Upper lobe of right lung (tissue), 1 donor: Measurements from ENCODE around the gene COG3. TPM values are rescaled to one million over a fixed set of nuclear protein-coding genes. Genes with fewer than 3 reads are reported as not detected.

Source experiments
- ATAC-seq: fragments of 200-7000 bp; cut with Tn5 transposase; one replicate; pipeline ENCODE4 v1.9.1; 2020; ENCODE audit warnings: mild to moderate bottlenecking, moderate library complexity
- DNase-seq: peaks from one replicate; pipeline ENCODE4 v3.0.0-alpha.2; 2020
- H3K27ac ChIP-seq: fragments of 200-600 bp; one replicate; pipeline ENCODE4 v1.8.0; 2022
- H3K27me3 ChIP-seq: fragments of 200-600 bp; one replicate; pipeline ENCODE4 v1.8.0; 2022; ENCODE audit warnings: mild to moderate bottlenecking
- H3K36me3 ChIP-seq: fragments of 200-600 bp; one replicate; pipeline ENCODE4 v1.8.0; 2022
- H3K4me1 ChIP-seq: fragments of 200-600 bp; one replicate; pipeline ENCODE4 v1.8.0; 2022
- H3K4me3 ChIP-seq: fragments of 200-600 bp; one replicate; pipeline ENCODE4 v1.8.0; 2022; ENCODE audit warnings: mild to moderate bottlenecking
- H3K9me3 ChIP-seq: fragments of 200-600 bp; one replicate; pipeline ENCODE4 v1.8.0; 2022
- CTCF ChIP-seq: fragments of 200-600 bp; IDR thresholded peaks from one replicate; pipeline ENCODE4 v1.8.0; 2022; ENCODE audit warnings: antibody characterized with exemption
- intact Hi-C: fragments of 100-400 bp; cut with DNase I; formaldehyde crosslinking; loops from one replicate; pipeline ENCODE4 v1.11.0; 2022
- total RNA-seq: library from RNA; stranded (reverse); fragmentation: NEBNext Ultra II Directional; extraction: Animal tissue kit (Norgen Biotek cat#: 25700); gene quantifications from one replicate; pipeline ENCODE4 v1.2.1, GENCODE V29; 2021
- donor health status: DM: no; HTN: yes; CAD: no; lungs with severe emphysema.

COG3 gene
- total RNA-seq, 1 donor from 2014 or later: 26.4 TPM

- Histone ChIP-seq H3K27me3 (no peaks in the 10 kb centered on the region), H3K4me1 (peaks cover 33% of the 10 kb centered on the region), H3K27ac (no peak overlapping the region), H3K9me3 (no peaks in the 10 kb centered on the region), H3K36me3 (no peaks in the 10 kb centered on the region), H3K4me3 (peak overlapping the region; percentile 92)
- intact Hi-C loops: no loop called here
- no peak for ATAC-seq
- no peak for DNase-seq
- TF ChIP-seq CTCF: no peak
These were observed 1.6 kb downstream of the COG3 start for GRCh38 chr13:45466359-45466758.

GRCh38 chr13:45468635-45469034 is 3.9 kb downstream of the COG3 start:
- intact Hi-C loops: no loop called here
- Histone ChIP-seq H3K4me1 (peaks cover 35% of the 10 kb centered on the region), H3K27ac (no peak overlapping the region), H3K36me3 (no peaks in the 10 kb centered on the region), H3K4me3 (no peak overlapping the region), H3K9me3 (no peaks in the 10 kb centered on the region), H3K27me3 (no peaks in the 10 kb centered on the region)
- TF ChIP-seq CTCF: no peak
- DNase-seq (no peak), ATAC-seq (no peak)

- DNase-seq: no peak
- ATAC-seq: no peak
These were observed 7.5 kb downstream of the COG3 start for GRCh38 chr13:45472171-45472705.

GRCh38 chr13:45473627-45474026 is 8.9 kb downstream of the COG3 start:
- Histone ChIP-seq H3K36me3 (peaks cover 20% of the 10 kb centered on the region), H3K27me3 (no peaks in the 10 kb centered on the region), H3K27ac (no peak overlapping the region), H3K4me3 (no peak overlapping the region), H3K9me3 (no peaks in the 10 kb centered on the region), H3K4me1 (peaks cover 9% of the 10 kb centered on the region)
- no peak for TF ChIP-seq CTCF
- intact Hi-C loops: no loop called here
- no peak for ATAC-seq
- no peak for DNase-seq

More at GRCh38 chr13:45472171-45472705, 7.5 kb downstream of the COG3 start:
- Histone ChIP-seq H3K27me3 (no peaks in the 10 kb centered on the region), H3K9me3 (no peaks in the 10 kb centered on the region), H3K36me3 (peaks cover 11% of the 10 kb centered on the region), H3K27ac (no peak overlapping the region), H3K4me3 (no peak overlapping the region), H3K4me1 (peaks cover 22% of the 10 kb centered on the region)
- TF ChIP-seq CTCF: no peak
- intact Hi-C loops: no loop called here

GRCh38 chr13:45474584-45475454 is 10.1 kb downstream of the COG3 start:
- no peak overlapping the region for H3K4me3 ChIP-seq
- intact Hi-C loops: no loop called here
- no peak for ATAC-seq
- H3K9me3 ChIP-seq: no peaks in the 10 kb centered on the region
- H3K4me1 ChIP-seq: peaks cover 3% of the 10 kb centered on the region
- no peak for TF ChIP-seq CTCF
- peaks cover 29% of the 10 kb centered on the region for H3K36me3 ChIP-seq
- no peak for DNase-seq
- H3K27ac ChIP-seq: no peak overlapping the region
- no peaks in the 10 kb centered on the region for H3K27me3 ChIP-seq
